OCI-LY3 (cell line): ENCODE results near the gene TXNL1.

Source experiments
- CTCF ChIP-seq: fragments of 200-600, 300-600 bp; sonication (generic); IDR thresholded peaks from 2 replicates; pipeline ENCODE4 v1.5.1; 2014; ENCODE audit warnings: antibody characterized with exemption, low read length, low read depth
- EZH2phosphoT487 ChIP-seq: fragments of 200-600 bp; shearing (Covaris generic); IDR thresholded peaks from 2 replicates; pipeline ENCODE4 v1.6.1; 2018; ENCODE audit warnings: antibody characterized with exemption, mixed run types, low read depth

DNA sequence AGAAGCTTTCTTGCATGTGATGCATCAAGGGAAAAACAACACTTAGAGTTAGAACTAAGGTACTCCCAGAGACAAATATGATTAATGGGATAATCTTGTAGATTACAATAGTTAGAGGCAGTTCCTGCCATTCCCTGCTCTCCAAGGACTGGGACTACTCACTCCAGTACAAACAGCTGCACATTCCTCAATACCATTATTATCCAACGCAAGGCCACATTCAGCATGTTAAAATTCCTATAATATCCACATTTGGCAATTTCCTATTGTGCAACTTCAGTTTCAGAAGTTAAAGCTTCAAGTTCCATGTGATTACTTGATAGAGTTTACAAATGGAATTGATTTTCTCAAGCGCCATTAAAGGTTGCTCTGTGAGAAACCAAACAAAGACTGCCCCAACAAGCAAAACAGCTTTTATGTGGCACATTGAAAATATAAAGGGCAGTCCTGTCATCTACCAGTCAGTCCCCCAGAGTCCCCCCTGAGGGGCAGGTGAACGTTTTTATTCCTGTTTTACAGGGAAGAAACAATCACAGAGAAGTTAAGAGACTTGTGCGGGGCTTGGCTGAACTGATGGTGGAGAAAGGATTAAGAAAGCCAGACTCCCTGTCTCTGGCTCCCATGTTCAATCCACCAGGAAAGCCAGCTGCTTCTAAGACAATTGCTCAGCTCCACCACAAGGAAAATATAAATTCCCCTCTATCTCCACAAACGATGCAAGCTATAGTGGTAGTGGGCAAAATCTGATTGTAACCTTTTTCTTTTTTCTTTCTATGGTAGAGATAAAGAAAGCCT, 72.6 kb downstream of the TXNL1 start:
- TF ChIP-seq CTCF (no peak), EZH2phosphoT487 (no peak)
